Measurements from ENCODE around the gene VWC2L.

The VWC2L gene

GRCh38 chr2:214410918-214411554, at the start of gene VWC2L:
Gene VWC2L, plus strand, starts transcription at chr2:214411054. Its CDS starts 3,140 bp downstream, at chr2:214414194.
- peak; percentile 64 for DNase-seq (ENCODE audit: low spot score)

- no peak for DNase-seq (ENCODE audit: low spot score)
Observed at GRCh38 chr2:214361116-214361515, 49.7 kb upstream of the VWC2L start.

GRCh38 chr2:214365549-214365948, 45.3 kb upstream of the VWC2L start:
- DNase-seq (ENCODE audit: low spot score) = no peak

GRCh38 chr2:214367171-214367570, 43.7 kb upstream of the VWC2L start:
- DNase-seq (ENCODE audit: low spot score) = no peak

- no peak for DNase-seq (ENCODE audit: low spot score)
Observed at GRCh38 chr2:214376618-214377285, 34.1 kb upstream of the VWC2L start.

- no peak for DNase-seq (ENCODE audit: low spot score)
Observed at GRCh38 chr2:214377286-214377624, 33.6 kb upstream of the VWC2L start.

GRCh38 chr2:214378455-214379103, 32.3 kb upstream of the VWC2L start:
- no peak for DNase-seq (ENCODE audit: low spot score)

- DNase-seq (ENCODE audit: low spot score) = no peak
Observed at GRCh38 chr2:214379227-214379626, 31.6 kb upstream of the VWC2L start.

GRCh38 chr2:214380681-214381080, 30.2 kb upstream of the VWC2L start:
- no peak for DNase-seq (ENCODE audit: low spot score)

DNA sequence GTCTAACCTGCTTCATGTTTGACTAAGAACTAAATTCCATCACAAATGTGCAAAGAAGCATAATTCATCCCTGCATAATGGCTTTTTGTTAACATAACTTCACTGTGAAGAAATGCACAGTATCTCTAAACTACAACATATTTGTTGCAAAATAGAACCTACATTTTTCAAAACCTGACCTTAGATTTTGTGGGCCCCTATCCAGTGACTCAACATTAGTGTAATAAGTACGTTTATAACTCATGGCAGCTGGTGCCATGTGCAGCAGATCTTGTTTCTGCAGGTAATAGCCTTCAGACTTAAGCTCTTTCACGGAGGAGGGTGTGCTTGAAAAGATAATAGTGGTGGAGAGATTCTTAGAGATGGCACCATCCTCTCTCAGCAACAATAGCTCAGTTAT, 28.6 kb upstream of the VWC2L start:
- no peak for DNase-seq (ENCODE audit: low spot score)

GRCh38 chr2:214386720-214387119, 24.1 kb upstream of the VWC2L start:
- DNase-seq (ENCODE audit: low spot score) = no peak

DNA sequence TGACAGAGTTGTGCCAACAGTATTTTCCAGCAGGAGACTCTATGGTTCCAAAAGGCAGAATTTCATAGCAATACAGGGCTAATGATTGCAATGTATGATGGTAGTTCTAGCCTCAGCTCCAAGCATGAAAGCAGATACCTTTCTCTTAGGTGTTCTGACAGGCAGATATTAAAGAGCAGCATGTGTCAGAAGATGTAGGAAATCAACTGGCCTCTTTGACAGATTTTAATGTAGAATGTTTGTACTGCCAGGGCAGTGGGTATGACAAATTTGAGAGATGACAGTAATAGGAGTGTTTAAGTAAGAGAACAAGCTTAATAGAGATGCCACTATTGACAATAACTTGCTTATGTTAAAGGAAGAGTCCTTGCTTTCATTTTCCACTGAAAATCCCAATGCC, 21.5 kb upstream of the VWC2L start:
- no peak for DNase-seq (ENCODE audit: low spot score)

- no peak for DNase-seq (ENCODE audit: low spot score)
Observed at GRCh38 chr2:214393796-214394195, 17.1 kb upstream of the VWC2L start.

- DNase-seq (ENCODE audit: low spot score) = no peak
Observed at GRCh38 chr2:214395040-214395439, 15.8 kb upstream of the VWC2L start.

DNA sequence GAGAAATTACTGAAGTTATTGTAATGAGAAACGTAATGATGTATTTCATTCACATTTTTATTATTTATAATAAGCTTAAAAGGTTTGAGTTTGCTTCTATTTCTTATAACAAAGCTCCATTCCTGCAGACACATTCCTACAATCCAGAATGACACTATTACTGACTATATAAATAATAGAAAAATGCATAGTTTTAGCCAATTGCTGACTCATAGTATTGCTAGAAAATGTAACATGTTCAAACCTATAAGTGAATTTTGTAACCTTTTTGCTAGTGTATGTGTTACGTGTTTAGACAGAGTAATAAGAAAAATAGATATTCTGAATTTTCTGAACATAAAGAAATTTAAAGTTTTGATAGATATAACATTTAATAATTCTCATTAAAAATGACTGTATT, 9.3 kb upstream of the VWC2L start:
- no peak for DNase-seq (ENCODE audit: low spot score)

DNA sequence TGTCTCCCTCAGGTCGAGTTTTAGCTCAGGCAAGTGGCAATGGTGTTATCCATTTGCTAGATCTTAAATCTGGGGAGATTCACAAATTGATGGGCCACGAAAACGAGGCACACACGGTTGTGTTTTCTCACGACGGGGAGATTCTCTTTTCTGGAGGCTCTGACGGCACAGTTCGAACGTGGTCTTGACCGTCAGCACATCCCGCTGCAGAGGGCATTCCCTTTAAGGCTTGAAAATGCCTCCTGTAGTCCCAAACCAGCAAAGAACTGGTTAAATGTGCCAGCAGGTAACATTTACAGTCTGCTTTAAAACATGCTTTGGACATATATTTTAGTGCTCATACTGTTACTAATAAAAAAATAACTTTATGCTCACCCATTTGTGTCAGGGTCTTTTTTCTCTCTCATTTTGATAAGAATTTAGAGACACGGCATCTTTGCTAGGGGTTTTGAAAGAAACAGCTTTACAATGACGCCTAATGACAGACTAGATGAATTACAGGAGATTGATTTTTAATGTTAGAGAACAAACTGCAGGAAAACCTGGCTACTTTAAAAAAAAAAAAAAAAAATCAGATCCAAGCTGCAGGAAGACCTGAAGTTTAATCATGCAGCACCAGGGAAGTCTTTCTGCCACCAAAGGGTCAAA, 602 bp upstream of the VWC2L start:
- DNase-seq (ENCODE audit: low spot score) = no peak

GRCh38 chr2:214412679-214413078, 1.8 kb downstream of the VWC2L start:
- no peak for DNase-seq (ENCODE audit: low spot score)

DNA sequence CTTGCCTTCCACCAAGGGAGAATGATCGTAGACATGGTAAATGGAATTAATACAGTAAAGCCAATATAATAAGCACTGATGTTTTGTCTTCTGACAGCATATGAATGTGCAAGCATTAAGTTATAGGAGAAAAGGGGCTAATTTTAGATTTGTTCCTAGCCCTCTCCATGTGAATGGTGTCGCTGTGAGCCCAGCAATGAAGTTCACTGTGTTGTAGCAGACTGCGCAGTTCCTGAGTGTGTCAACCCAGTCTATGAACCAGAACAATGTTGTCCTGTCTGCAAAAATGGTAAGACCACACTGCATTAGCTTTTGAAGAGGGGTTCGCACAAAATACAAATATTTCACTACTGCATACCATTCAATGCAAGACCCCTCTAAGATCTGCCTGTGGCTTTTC, 25.6 kb downstream of the VWC2L start:
- no peak for DNase-seq (ENCODE audit: low spot score)

GRCh38 chr2:214450118-214450894, 39.5 kb downstream of the VWC2L start:
- DNase-seq (ENCODE audit: low spot score) = no peak

DNA sequence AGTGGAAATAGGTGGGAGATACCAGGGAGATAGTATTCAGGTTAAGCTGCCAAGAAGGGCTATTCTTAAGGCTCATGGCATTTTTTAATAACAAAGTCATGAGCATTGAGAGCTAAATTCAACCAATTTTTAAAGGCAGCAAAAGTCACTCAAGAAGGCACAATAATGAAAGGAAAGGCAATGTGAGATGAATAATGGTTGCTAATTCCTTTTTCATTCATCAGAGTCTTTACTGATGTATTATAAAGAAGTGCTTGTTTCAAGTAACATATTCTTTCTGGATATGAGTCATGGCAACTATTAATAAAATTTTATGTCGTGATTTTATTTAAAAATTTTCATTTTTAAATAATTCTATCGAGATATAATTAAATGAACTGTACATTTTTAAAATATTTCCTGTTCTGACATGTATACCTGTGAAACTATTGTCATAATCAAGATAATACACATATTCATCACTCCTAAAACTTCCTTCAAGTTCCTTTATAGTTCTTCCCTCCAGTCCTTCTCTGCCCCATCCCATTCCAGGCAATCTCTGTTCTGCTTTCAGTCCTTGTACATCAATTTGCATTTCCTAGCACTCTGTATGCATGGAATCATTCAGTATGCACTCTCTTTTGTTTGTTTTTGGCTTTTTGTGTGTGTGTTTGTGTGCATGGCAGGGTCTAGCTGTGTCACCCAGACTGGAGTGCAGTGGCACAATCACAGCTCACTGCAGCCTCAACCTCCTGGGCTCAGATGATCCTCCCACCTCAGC, 40.8 kb downstream of the VWC2L start:
- DNase-seq (ENCODE audit: low spot score) = no peak

GRCh38 chr2:214465363-214466146, 54.7 kb downstream of the VWC2L start:
- DNase-seq (ENCODE audit: low spot score) = no peak

Data from LoVo (cell line).